PC-9 (cell line): ENCODE measurements around the gene MALSU1.

Source experiments
- EZH2 ChIP-seq: fragments of 200-600 bp; sonication (generic); IDR thresholded peaks from 2 replicates; pipeline ENCODE4 v1.8.0; 2017; ENCODE audit warnings: antibody characterized with exemption, low read depth
- TF ChIP-seq, protein P1 (sequence below): fragments of 200-600 bp; sonication (generic); conservative IDR thresholded peaks from 2 replicates; pipeline ENCODE4 v1.6.1; 2017; ENCODE audit warnings: mixed run types, antibody characterized with exemption, mild to moderate bottlenecking, moderate library complexity

DNA sequence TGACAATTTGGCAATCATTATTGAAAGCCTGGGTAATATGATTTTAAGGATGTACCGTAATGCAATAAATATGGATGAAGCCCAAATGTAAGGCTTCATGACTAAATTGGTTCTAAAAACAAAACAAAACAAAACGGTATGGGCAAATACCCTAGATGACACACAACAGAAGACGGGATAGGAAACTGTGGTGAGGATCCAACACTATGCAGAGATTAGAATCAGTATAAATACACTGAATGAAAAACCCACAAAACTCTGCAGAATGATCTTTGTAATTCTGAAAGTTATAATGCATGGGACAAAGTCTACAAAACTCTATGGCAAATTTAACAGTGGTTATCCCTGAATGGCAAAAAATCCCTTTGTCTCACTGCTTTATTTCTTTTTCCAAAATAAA, 57.6 kb downstream of the MALSU1 start:
- TF ChIP-seq, protein P1, sequence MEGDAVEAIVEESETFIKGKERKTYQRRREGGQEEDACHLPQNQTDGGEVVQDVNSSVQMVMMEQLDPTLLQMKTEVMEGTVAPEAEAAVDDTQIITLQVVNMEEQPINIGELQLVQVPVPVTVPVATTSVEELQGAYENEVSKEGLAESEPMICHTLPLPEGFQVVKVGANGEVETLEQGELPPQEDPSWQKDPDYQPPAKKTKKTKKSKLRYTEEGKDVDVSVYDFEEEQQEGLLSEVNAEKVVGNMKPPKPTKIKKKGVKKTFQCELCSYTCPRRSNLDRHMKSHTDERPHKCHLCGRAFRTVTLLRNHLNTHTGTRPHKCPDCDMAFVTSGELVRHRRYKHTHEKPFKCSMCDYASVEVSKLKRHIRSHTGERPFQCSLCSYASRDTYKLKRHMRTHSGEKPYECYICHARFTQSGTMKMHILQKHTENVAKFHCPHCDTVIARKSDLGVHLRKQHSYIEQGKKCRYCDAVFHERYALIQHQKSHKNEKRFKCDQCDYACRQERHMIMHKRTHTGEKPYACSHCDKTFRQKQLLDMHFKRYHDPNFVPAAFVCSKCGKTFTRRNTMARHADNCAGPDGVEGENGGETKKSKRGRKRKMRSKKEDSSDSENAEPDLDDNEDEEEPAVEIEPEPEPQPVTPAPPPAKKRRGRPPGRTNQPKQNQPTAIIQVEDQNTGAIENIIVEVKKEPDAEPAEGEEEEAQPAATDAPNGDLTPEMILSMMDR: no peak
- no peak for TF ChIP-seq EZH2
